ENCODE data around the gene KRT9. TPM values are rescaled to one million over a fixed set of nuclear protein-coding genes. Genes with fewer than 3 reads are reported as not detected.
"Not testable (repeated sequence)": the region's sequence is repeated elsewhere in the genome, so short reads cannot be mapped to it uniquely, and the experiment has no call there.

The KRT9 gene, protein sequence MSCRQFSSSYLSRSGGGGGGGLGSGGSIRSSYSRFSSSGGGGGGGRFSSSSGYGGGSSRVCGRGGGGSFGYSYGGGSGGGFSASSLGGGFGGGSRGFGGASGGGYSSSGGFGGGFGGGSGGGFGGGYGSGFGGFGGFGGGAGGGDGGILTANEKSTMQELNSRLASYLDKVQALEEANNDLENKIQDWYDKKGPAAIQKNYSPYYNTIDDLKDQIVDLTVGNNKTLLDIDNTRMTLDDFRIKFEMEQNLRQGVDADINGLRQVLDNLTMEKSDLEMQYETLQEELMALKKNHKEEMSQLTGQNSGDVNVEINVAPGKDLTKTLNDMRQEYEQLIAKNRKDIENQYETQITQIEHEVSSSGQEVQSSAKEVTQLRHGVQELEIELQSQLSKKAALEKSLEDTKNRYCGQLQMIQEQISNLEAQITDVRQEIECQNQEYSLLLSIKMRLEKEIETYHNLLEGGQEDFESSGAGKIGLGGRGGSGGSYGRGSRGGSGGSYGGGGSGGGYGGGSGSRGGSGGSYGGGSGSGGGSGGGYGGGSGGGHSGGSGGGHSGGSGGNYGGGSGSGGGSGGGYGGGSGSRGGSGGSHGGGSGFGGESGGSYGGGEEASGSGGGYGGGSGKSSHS
- not detected in 2 replicates for total RNA-seq (2014; rRNA removed)
- not detected for polyA plus RNA-seq (2012)

DNA sequence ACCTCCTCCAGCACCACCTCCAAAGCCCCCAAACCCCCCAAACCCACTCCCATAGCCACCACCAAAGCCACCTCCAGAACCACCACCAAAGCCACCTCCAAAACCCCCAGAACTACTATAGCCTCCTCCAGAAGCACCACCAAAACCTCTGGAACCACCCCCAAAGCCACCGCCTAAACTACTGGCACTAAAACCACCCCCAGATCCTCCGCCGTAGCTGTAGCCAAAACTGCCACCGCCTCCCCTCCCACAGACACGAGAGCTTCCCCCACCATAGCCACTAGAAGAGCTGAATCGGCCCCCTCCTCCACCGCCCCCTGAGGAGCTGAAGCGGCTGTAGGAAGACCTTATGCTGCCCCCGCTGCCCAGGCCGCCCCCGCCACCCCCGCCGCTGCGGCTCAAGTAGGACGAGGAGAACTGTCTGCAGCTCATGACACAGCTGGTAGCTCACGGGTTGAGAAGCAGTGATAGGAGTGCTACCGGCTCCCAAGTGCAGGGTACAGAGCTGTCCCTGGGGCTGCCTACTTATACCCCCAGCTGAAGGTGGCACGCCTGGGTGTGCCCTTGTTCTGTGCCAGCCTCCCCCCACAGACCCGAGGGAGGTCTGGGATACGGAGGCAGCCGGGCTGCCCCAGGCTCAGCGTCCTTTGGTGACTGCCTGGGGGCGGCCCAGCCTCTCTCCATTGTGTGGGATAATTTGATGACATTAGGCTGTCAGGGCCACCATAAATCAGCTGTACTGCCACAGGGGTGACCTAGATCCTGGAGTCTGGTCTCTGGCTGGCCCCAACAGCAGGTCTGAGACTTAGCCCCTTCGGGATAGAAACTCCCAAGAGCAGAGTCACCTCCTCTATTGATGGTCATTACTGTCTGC is at the start of gene KRT9:
Gene KRT9 (minus strand): TSS at position 499 of the 874 bp plus-strand sequence. CDS start 67 bp downstream, at position 432.
- DNase-seq (ENCODE audit: low read depth), result no peak

DNA sequence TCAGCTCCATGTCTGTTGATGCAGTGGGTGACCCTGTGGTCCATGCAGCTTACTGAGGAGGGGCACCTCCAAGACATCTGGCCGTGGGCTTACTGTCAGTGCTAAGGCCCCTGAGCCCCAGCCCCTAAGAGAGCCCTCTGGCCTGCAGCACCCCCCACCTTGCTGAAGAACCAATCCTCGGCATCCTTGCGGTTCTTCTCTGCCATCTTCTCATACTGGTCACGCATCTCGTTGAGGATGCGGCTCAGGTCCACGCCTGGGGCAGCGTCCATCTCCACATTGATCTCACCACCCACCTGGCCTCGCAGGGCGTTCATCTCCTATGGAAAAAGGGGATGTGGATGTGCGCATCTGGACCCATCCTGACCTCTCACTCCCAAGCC is 49.6 kb upstream of the KRT9 start:
- DNase-seq (ENCODE audit: low read depth), result not testable (repeated sequence)

GRCh38 chr17:41620583-41621434 is 49.0 kb upstream of the KRT9 start:
- DNase-seq (ENCODE audit: low read depth), result peak; percentile 11

- not testable (repeated sequence) for DNase-seq (ENCODE audit: low read depth)
Measured at GRCh38 chr17:41619927-41620582, 48.2 kb upstream of the KRT9 start.

DNA sequence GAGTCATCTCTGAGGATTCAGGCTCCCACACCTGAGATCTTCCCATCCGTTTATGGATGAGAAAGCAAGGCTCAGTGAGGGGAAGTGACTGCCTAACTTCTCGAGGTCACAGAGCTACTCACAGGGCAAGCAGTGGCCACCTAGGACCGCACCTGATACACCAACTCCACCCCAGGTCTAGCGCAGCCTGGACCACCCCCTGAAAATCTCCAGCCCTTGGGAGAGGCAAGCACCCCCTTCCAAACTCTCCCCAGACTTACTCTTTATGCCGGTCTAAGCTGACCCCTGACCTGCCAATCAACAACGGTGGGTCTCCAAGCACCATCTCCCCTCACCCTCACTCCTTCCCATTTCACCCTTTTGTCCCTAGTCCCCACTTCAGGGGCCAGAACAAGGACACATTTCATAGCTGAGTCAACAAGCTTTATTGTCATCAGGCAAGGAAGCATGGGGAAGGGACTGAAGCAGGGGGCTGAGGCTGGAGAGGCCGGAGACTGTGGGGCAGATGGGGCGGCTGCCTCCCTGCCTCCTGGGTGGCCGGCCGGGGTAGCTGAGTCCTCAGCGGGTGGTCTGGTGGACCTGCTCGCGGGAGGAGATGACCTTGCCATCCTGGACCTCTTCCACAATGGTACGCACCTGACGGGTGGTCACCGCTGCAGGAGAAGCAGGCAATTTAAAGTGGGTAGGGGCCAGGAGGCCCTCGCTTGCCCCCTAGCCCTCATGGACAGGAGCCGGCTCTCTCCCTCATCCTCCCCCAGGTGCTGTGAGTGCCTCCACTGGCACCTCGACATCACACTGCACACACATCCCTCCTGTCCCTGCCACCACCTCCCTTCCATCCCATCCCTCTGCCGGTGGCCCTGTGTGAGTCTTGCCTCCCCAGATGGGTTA is 47.4 kb upstream of the KRT9 start:
- DNase-seq (ENCODE audit: low read depth), result no peak

GRCh38 chr17:41618341-41619035 is 46.6 kb upstream of the KRT9 start:
- no peak for DNase-seq (ENCODE audit: low read depth)

- DNase-seq (ENCODE audit: low read depth), result no peak
Measured at GRCh38 chr17:41617698-41618097, 45.8 kb upstream of the KRT9 start.

DNA sequence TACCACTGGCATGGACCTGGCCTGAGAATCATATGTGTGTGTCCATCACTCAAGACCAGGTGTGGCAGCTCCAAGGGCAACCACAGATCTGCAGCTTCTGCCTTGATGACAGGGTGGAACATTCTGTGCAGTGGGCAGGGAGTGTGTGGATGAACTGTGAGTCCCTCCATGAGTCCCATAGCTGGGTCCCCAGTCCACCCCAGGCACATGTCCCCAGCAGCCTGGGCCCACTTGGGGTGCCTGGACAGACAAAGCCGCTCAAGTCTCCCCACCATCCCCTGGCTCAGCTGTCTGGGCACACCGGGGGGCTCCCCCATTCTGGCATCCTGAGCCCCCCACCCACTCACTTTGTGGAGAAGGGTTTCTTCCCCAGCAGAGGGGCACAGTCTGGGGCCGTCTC is 45.3 kb upstream of the KRT9 start:
- no peak for DNase-seq (ENCODE audit: low read depth)

GRCh38 chr17:41616486-41616885 is 44.6 kb upstream of the KRT9 start:
- not testable (repeated sequence) for DNase-seq (ENCODE audit: low read depth)

DNA sequence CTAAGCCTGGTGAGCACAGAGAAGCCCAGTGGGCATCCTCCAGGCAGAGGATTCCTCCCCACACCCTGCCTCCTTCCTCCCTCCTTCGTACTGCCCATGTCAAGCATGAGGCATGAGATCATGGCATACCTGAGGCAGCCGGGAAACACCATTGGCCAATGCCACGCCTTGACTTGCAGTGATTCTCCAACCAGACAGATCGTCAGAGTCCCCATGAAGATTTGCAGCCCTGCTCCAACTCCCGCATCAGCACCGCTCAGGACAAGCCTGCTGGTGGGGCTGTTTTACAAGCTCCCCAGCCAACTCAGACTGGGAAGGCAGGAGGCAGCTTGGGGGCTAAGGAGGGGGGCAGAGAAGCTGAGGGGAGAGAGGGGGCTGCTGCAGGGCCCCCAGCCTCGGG is 43.6 kb upstream of the KRT9 start:
- no peak for DNase-seq (ENCODE audit: low read depth)

GRCh38 chr17:41614767-41615166 is 42.9 kb upstream of the KRT9 start:
- DNase-seq (ENCODE audit: low read depth), result not testable (repeated sequence)

DNA sequence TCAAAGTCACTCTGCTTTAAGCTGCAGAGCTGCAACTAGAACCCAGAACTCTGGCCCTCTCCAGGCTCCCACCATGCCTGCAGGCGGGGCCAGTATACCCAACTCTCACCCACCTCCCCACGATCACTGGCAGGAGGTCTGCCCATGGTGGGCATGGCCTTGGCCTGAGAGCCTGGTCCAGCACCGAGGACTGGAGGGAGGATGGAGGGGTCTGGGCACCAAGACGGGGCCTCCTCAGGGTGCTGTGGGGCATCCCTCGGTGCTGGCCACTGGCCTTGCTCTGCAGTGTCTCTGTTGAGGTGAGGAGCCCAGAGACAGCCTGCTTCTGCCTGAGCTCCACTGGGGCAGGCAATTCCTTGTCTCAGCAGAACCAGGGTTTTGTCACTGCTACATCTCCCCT is 42.2 kb upstream of the KRT9 start:
- DNase-seq (ENCODE audit: low read depth), result no peak

DNA sequence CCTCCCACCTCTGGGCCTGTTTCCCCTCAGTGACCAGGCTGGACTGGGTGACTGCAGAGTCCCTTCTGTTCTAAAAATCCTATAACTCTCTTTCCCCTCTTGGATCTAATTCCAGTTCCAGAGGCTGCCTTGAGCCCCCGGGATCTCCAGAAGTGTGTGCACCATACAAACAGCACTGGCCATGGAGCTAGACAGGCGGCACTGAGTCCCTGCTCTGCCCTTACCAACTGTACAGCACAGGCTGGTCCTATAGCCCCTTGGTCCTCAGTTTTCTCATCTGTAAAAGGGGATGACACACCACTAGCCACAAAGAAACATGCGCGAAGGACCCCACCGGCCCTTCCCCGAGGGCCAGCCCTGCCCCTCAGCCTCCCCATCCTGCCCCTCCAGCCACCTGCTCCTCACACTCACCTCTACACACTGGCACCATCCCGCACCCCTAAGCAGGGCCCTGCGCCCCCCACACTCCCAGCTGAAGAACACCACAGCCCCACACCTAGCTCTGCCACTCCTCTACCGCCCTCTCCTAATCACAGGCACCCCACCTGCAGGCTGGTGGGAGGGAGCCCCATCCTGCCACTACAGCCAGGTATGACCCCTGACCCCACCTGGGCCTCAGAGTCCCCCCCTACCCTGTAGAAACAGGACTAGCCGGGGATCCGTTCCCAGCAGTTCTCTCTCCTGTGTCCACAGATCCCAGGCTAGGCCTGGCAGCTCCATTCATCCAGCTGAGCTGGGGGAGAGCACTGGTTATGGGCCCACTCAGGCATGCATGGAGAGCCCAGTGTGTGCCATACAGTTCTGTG is 41.6 kb upstream of the KRT9 start:
- DNase-seq (ENCODE audit: low read depth), result no peak

DNA sequence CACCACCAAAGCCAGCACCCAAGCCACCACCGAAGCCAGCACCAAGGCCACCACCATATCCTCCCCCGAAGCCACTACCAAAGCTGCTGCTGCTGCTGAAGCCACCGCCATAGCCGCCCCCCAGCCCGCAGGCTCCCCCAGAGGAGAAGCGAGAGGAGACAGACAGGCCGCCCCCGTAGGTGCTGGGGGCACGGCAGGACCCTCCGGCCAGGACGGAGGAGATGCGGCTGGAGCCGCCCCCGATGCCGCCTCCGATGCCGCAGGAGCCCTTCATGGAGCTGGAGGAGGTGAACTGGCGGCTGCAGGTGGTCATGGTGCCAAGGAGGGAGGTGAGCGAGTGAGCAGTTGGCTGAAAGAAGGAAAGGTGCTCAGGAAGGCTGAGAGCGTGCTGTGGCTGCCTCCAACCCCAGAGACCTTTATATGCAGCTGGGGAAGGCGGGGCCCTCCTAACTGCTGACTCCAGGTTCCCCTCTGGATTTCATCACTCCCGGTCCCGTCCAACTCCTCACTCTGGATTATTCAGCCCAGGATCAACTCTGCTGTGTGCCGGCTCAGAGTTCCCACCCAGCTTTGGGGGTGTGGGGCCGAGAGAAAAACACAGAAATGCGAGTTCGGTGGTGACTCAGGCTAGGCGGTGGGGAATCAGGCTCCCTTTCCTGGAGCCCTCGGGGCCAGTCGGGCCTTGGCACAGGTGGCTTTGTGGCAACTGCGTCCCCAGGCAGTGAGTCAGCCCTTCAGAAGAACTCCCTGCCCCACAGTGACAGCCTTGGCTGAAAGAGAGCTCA is 40.7 kb upstream of the KRT9 start, which contains the start of gene KRT16:
Gene KRT16 (minus strand): TSS at position 392 of the 785 bp plus-strand sequence. CDS start 79 bp downstream, at position 313.
- DNase-seq (ENCODE audit: low read depth), result peak; percentile 33

- DNase-seq (ENCODE audit: low read depth), result no peak
Measured at GRCh38 chr17:41610965-41611640, 39.2 kb upstream of the KRT9 start.

DNA sequence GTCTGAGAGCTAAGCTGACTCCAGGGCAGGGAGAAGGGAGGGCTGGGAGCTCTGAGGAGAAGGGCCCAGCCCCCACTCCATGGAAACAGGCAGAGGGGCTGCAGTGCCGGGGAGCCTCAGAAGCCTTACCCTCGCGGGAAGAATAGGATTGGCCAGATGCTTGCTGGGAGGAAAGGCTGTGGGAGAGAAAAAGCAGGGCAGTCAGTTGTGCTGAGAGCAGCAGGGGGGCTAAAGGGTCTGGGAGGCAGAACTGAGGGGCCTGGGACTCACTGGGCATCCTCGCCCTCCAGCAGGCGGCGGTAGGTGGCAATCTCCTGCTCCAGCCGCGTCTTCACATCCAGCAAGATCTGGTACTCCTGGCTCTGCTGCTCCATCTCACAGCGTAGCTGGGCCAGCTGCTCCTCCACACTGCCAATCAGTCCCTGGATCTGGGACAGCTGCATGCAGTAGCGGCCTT is 38.2 kb upstream of the KRT9 start:
- peak; percentile 19 for DNase-seq (ENCODE audit: low read depth)

Measured in LHCN-M2 (cell line).